Muscle layer of duodenum (tissue), 2 donors: ENCODE data around the gene USP9X.
"Not testable (repeated sequence)": the region's sequence is repeated elsewhere in the genome, so short reads cannot be mapped to it uniquely, and the experiment has no call there.

ENCODE experiments used
- H3K27ac ChIP-seq: one replicate; pipeline ENCODE4 v1.7.0; 2013; ENCODE audit warnings: mild to moderate bottlenecking, low read length
- H3K27me3 ChIP-seq: one replicate; pipeline ENCODE4 v1.7.0; 2013; ENCODE audit warnings: low read depth, mild to moderate bottlenecking, control low read depth, low read length
- H3K36me3 ChIP-seq, 2 donors: one replicate each; pipeline ENCODE4 v1.7.0; 2013; ENCODE audit warnings: low read length in 2 of 2, control low read depth in 1 of 2, mild to moderate bottlenecking in 1 of 2; ENCODE audit not compliant: insufficient read depth in 2 of 2, control insufficient read depth in 1 of 2
- H3K4me1 ChIP-seq, 2 donors: one replicate each; pipeline ENCODE4 v1.7.0; 2013; ENCODE audit warnings: low read length in 2 of 2, mild to moderate bottlenecking in 2 of 2, control low read depth in 1 of 2, moderate library complexity in 1 of 2; ENCODE audit not compliant: insufficient read depth in 2 of 2, control insufficient read depth in 1 of 2
- H3K4me3 ChIP-seq, 2 donors: one replicate each; pipeline ENCODE4 v1.7.0; 2013; ENCODE audit warnings: low read length in 2 of 2, low read depth in 1 of 2, mild to moderate bottlenecking in 1 of 2
- H3K9me3 ChIP-seq, 2 donors: one replicate each; pipeline ENCODE4 v1.7.0; 2013; ENCODE audit warnings: low read length in 2 of 2, control low read depth in 1 of 2, mild to moderate bottlenecking in 1 of 2; ENCODE audit not compliant: control insufficient read depth in 1 of 2
- donor health status: healthy.

The USP9X gene

GRCh38 chrX:41164449-41164848, 79.2 kb downstream of the USP9X start:
- H3K36me3 ChIP-seq: peaks cover 3 to 31% of the 10 kb centered on the region in 2 donors

GRCh38 chrX:41167888-41168287, 82.6 kb downstream of the USP9X start:
- H3K27ac ChIP-seq: no peak overlapping the region
- H3K4me3 ChIP-seq: no peak overlapping the region
- H3K9me3 ChIP-seq: no peaks in the 10 kb centered on the region
- H3K4me1 ChIP-seq: no peaks in the 10 kb centered on the region
- H3K27me3 ChIP-seq: no peaks in the 10 kb centered on the region
- peaks cover 12 to 39% of the 10 kb centered on the region in 2 donors for H3K36me3 ChIP-seq

More at GRCh38 chrX:41164449-41164848, 79.2 kb downstream of the USP9X start:
- Histone ChIP-seq H3K4me3 (no peak overlapping the region), H3K27ac (no peak overlapping the region), H3K4me1 (no peaks in the 10 kb centered on the region), H3K9me3 (no peaks in the 10 kb centered on the region), H3K27me3 (no peaks in the 10 kb centered on the region)

GRCh38 chrX:41176263-41176662, 91.0 kb downstream of the USP9X start:
- no peaks in the 10 kb centered on the region for H3K4me1 ChIP-seq
- H3K27me3 ChIP-seq: no peaks in the 10 kb centered on the region
- no peak overlapping the region for H3K27ac ChIP-seq
- no peak overlapping the region for H3K4me3 ChIP-seq
- peaks cover 0 to 8% of the 10 kb centered on the region in 2 donors for H3K36me3 ChIP-seq
- H3K9me3 ChIP-seq: no peaks in the 10 kb centered on the region

GRCh38 chrX:41177297-41177696, 92.1 kb downstream of the USP9X start:
- Histone ChIP-seq H3K27me3 (no peaks in the 10 kb centered on the region), H3K4me3 (no peak overlapping the region), H3K36me3 (peaks cover 4 to 8% of the 10 kb centered on the region in 2 donors), H3K27ac (no peak overlapping the region), H3K9me3 (no peaks in the 10 kb centered on the region), H3K4me1 (no peaks in the 10 kb centered on the region)

- peaks cover 4 to 5% of the 10 kb centered on the region in 2 donors for H3K36me3 ChIP-seq
- H3K4me3 ChIP-seq: no peak overlapping the region
- no peaks in the 10 kb centered on the region for H3K27me3 ChIP-seq
- no peaks in the 10 kb centered on the region for H3K4me1 ChIP-seq
- no peaks in the 10 kb centered on the region for H3K9me3 ChIP-seq
- H3K27ac ChIP-seq: no peak overlapping the region
These were observed 93.0 kb downstream of the USP9X start for GRCh38 chrX:41178201-41178600.

- H3K4me1 ChIP-seq: no peaks in the 10 kb centered on the region
- no peak overlapping the region for H3K27ac ChIP-seq
- no peak overlapping the region for H3K4me3 ChIP-seq
- no peaks in the 10 kb centered on the region for H3K27me3 ChIP-seq
- H3K36me3 ChIP-seq: peaks cover 4 to 5% of the 10 kb centered on the region in 2 donors
- no peaks in the 10 kb centered on the region for H3K9me3 ChIP-seq
These were observed 95.1 kb downstream of the USP9X start for GRCh38 chrX:41180194-41180908.

GRCh38 chrX:41184312-41184711, 99.1 kb downstream of the USP9X start:
- H3K27ac ChIP-seq: no peak overlapping the region
- peaks cover 7 to 11% of the 10 kb centered on the region in 2 donors for H3K36me3 ChIP-seq
- H3K4me1 ChIP-seq: peaks cover 0 to 5% of the 10 kb centered on the region in 2 donors
- no peak overlapping the region for H3K4me3 ChIP-seq
- no peaks in the 10 kb centered on the region for H3K27me3 ChIP-seq
- no peaks in the 10 kb centered on the region for H3K9me3 ChIP-seq

GRCh38 chrX:41186946-41187345, 101.7 kb downstream of the USP9X start:
- not testable (repeated sequence) for H3K9me3 ChIP-seq, H3K4me3 ChIP-seq, H3K27ac ChIP-seq, H3K27me3 ChIP-seq, H3K4me1 ChIP-seq
- H3K36me3 ChIP-seq: peaks cover 4 to 19% of the 10 kb centered on the region in 2 donors

GRCh38 chrX:41189156-41189555, 103.9 kb downstream of the USP9X start:
- Histone ChIP-seq H3K27me3 (no peaks in the 10 kb centered on the region), H3K36me3 (peaks cover 4 to 14% of the 10 kb centered on the region in 2 donors), H3K9me3 (no peaks in the 10 kb centered on the region), H3K27ac (no peak overlapping the region), H3K4me1 (peaks cover 0 to 6% of the 10 kb centered on the region in 2 donors), H3K4me3 (no peak overlapping the region)

- Histone ChIP-seq H3K4me3 (no peak overlapping the region), H3K9me3 (no peaks in the 10 kb centered on the region), H3K4me1 (peaks cover 0 to 6% of the 10 kb centered on the region in 2 donors), H3K36me3 (peaks cover 0 to 8% of the 10 kb centered on the region in 2 donors), H3K27me3 (no peaks in the 10 kb centered on the region), H3K27ac (no peak overlapping the region)
These were observed 107.6 kb downstream of the USP9X start for GRCh38 chrX:41192880-41193279.

GRCh38 chrX:41198410-41198809, 113.2 kb downstream of the USP9X start:
- Histone ChIP-seq H3K27me3 (no peaks in the 10 kb centered on the region), H3K9me3 (no peaks in the 10 kb centered on the region), H3K27ac (no peak overlapping the region), H3K4me3 (no peak overlapping the region), H3K4me1 (no peaks in the 10 kb centered on the region), H3K36me3 (peaks cover 10 to 15% of the 10 kb centered on the region in 2 donors)

GRCh38 chrX:41200785-41201184, 115.5 kb downstream of the USP9X start:
- Histone ChIP-seq H3K4me3 (no peak overlapping the region), H3K4me1 (no peaks in the 10 kb centered on the region), H3K36me3 (peaks cover 15 to 20% of the 10 kb centered on the region in 2 donors), H3K27ac (no peak overlapping the region), H3K27me3 (no peaks in the 10 kb centered on the region), H3K9me3 (no peaks in the 10 kb centered on the region)
